GM19372 (cell line): Measurements from ENCODE around the gene PPARA.

Experiments used
- ATAC-seq: cut with Tn5 transposase; IDR thresholded peaks from one replicate; pipeline ENCODE4 v1.9.1; 2021; ENCODE audit warnings: mild to moderate bottlenecking, low read depth, moderate library complexity; ENCODE audit not compliant: unreplicated experiment

The PPARA gene

GRCh38 chr22:46113110-46113909 is 37.0 kb upstream of the PPARA start:
- ATAC-seq: no peak

DNA sequence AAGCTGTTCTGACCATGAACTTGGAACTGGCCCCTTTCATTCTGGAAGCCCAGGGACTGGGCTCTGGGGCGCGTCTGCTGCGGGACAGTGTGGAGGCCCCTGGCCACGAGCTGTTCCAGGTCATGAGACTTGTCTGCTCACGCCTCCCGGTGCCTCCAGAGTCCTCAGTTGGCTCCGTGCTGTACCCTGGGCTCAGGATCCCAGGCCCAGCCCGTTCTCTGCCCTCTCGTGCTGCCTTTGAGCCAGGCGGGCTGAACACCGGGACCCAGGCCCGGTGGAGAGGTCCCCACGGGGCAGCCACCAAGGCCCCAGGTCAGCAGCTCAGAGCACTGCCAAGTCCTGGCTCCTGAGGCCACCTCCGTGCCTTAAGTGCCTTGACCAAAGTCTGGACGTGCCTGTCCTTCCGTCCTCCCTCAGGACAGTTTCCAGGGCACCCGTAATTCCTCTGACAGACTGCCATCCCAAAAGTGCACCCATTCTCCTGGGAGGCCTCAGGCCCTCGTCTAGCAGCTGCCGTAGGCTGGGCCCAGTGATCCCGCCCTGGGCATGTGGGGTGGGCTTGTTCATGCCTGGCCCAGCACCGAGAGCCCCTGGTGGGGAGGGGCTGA is 36.3 kb upstream of the PPARA start:
- ATAC-seq: no peak

- no peak for ATAC-seq
Observed at GRCh38 chr22:46114518-46115387, 35.6 kb upstream of the PPARA start.

DNA sequence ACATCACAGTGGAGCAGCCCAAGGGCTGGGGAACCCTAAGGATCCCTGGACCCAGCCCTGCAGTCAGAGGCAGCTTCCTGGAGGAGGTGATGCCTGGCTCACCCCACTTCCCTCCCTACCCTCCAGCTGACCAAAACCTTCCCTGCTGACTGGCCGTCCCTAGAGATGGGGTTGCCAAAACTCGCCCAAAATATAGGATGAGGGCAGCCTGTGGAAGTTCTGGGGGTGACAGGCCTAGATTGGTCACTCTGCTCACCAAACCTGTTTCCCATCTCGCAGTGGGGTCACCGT is 35.0 kb upstream of the PPARA start:
- no peak for ATAC-seq

- no peak for ATAC-seq
Observed at GRCh38 chr22:46115755-46116490, 34.4 kb upstream of the PPARA start.

- ATAC-seq: no peak
Observed at GRCh38 chr22:46116491-46116958, 33.8 kb upstream of the PPARA start.

- no peak for ATAC-seq
Observed at GRCh38 chr22:46117206-46118199, 32.8 kb upstream of the PPARA start.

DNA sequence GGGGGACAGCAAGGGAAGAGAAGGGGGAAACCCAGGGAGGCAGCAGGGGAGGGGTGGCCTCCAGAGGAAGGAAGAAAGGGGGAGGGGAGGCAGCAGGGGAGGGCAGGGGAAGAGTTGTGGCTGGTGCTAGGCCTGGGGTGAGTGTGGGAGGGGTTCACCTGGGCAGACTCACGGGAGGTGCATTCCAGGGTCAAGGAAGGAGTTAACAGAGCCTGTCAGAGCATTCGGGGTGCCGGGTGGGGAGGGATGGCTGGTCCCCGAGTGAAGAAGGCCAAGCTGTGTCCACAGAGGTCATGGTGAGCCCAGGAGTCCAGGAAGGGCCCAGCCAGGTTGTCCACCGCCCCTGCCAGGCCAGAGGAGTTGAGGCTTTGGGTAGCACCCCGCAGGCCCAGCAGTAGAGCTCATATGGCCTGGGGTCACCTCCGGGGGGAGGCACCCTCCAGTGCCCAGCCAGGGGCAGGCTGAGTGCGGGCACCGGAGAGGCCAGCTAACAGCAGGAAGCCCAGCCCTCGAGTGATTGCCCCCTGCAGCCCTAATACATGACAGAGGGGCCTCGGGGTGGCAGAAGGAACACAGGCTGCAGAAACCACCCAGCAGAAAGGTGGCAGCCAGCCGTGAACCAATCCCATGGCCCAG is 31.1 kb upstream of the PPARA start:
- no peak for ATAC-seq

DNA sequence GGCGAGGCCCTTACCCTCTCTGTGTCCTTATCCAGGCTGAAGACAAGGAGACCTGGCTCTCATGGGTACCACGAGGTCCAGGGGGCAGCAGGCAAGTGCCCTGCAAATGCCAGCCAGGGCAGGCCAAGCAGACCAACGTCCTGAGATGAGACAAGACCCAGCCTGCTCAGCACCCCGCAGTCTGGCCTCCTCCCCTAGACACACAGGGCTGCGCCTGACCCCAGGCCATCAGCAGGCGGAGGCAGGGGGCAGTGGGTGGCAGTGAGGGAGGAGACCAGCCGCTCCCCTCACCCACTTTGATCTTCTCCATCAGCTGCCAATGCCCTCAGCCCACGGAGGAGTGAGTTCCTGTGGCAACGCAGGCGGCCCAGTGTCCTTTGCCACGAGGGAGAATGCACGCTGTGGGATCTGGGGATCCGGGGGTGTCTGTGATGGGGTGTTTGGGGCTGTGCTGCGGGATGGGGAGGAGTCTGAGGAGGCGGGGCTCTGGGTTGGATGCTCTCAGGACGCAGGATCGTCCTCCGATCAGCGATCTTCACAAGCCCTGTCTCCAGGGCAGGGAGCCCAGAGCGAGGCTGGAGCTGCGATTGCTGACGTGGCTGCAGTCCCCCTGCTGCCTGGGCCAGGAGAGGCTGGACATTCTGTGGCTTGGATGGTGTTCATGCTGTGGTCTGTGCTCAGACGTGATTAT is 30.5 kb upstream of the PPARA start:
- ATAC-seq: no peak

DNA sequence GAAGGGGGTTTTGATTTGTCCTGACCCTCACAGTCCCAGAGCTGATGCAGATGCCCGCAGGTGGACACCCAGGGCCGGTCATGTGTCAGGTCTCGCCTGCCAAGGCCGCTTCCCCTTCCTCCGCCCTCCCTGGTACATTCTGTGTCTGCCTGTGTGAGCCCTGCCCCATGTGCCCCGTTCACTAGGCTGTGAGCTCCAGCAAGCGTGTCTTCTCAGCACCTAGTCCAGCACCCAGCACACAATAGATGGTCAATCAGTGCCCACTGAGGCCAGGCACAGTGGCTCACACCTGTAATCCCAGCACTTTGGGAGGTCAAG is 29.9 kb upstream of the PPARA start:
- no peak for ATAC-seq

DNA sequence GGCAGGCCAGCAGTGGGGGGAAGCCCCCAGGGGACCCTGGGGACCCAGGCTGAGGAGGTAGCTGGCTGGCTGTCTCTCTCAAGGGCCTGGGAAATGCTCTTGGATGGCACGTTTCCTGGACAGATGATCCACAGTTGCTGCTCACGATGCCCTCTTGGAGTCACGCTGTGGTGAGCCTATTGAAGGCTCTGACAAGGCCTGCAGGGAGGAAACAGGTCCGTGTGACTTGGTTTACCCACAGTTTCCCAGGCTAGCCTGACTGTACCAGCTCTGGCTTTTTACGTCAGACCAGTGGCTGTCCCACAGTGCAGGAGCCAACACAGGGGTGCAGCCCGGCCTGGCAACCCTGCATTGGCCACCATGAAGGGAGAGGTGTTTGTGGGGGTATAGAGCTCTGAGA is 29.2 kb upstream of the PPARA start:
- ATAC-seq: no peak

DNA sequence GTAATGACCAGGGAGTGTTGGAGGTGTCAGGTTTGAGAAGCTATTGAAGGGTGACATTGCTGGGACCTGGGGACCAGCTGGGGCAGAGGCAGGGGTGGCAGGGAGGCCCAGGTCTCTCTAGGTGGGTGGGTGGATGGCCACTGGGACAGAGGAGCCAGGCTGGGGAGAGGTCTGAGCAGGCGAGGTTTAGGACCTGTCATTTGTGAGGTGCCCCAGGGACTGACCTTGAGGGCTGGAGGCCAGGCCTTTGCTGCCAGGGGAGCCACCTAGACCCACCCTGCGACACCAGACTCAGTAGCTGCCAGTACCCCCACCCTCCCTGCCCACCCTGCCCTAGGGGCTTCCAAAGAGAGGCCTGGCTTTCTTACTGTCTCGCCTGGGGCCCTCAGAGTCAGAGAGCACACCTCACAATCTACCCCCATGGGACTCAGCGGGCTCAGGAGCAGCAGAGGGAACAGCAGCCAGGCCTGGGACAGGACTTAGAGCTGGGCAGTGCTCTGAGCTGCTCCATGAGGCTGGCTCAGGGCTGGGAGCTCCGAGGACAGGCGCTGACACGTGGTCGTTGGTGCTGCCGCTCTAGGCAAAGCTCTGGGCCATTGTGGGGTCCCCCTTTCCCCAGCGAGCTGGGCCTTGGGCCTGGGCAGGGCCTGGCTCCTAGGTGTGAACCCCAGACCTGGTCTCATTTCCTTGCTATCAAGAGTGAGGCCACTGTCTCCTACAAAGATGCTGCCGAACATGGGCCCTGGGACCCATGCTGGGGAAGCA is 28.6 kb upstream of the PPARA start:
- ATAC-seq: no peak

DNA sequence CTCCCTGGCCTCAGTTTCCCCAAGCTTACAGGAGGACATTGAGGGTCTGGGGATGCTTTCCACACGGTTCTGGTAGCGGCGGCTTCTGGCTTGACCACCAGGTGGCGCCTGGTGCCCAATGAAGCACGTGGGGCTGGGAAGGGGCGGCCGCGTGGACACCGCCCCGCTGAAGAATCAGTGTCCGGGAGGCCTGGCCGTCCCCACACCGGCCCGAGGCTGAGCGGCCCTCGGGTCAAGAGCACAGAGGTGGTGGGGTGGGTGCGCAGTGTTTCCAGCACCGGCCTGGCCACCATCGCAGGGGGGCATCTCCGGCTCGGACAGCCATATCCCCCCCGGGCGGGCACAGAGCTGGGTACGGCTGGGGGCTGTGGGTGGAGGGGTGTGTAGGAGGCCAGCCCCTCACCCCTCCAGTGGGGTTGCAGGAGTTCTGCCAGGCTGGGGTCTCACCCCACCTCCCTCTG is 27.8 kb upstream of the PPARA start:
- ATAC-seq: no peak

- no peak for ATAC-seq
Observed at GRCh38 chr22:46122980-46123693, 27.2 kb upstream of the PPARA start.

DNA sequence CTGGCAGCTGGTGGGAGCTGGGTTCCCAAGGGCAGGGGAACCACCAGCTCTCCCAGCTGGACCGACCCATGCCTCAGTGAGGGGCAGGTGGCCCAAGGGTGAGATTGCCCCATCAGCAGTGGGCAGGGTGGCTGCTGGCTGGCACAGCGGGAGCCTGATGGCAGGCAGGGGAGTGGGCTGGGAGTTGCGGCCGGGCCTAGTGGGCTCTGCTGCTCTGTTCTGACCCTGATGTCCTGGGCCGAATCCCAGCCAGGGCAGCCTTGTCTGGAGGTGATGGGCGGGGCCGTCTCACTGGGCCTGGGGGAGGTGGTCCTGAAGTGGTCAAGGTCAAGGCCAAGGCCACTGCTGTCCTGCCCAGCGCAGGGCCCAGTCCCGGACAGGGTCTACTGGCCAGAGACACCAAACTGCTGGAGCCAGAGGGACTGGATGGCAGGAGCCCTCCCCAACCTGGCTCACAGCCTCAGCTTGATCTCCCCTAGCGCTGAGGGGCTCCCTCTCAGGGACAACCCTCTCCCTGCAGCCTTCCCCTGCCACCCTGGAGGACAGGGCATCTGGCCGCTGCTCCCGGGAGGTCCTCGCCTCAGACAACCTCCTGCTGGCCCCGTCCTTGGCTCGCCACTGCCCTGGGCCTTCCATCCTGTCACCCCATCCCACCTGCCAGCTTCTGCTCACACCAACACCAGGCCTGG is 26.5 kb upstream of the PPARA start:
- no peak for ATAC-seq

DNA sequence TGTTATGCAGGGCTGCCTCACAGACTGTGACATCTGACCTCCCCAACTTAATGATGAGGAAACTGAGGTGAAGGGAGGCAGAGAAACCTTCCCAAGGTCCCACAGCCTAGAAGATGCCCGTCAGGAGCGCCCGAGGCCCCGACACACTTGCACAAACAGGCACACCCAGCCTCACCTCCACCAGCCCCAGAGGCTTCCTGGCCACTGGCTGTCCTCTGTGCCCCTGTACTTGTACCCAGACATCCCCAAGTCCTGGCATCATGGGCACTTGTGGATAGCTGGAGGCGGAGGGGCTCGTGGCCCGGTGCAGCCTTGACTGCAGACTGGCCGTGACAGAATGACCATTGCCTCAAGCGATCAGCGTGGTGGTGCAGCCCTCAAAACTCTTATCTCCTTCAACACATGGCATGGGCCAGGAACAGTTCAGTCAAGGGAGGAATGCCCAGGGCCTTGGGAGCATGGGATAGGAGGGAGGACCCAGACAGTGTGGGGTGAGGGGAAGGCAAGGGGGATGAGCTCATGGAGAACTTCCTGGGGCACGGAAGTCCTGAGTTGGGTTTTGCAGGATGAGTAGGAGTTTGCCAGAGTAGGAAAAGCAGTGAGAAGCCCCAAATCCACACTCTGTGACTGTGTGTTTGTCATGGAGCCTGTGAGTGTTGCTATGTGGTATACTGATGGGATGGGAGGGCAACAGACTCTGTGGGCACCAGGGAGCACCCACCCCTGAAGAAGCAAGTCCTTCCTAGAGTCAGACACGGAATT is 25.8 kb upstream of the PPARA start:
- ATAC-seq: no peak
